Stimulated activated CD8-positive, alpha-beta memory T cell treated with anti-CD3 and anti-CD28 coated beads, Interleukin-4, amount 100 ng/mL, for 4 hours (primary cell): ENCODE measurements around the gene GLB1L3.
"Not testable (repeated sequence)": the region's sequence is repeated elsewhere in the genome, so short reads cannot be mapped to it uniquely, and the experiment has no call there.

Experiments used
- DNase-seq, 2 donors: peaks; one replicate each; pipeline ENCODE4 v3.0.0-alpha.2; 2020; ENCODE audit warnings: low read depth in 2 of 2, low spot score in 1 of 2

Gene GLB1L3

DNA sequence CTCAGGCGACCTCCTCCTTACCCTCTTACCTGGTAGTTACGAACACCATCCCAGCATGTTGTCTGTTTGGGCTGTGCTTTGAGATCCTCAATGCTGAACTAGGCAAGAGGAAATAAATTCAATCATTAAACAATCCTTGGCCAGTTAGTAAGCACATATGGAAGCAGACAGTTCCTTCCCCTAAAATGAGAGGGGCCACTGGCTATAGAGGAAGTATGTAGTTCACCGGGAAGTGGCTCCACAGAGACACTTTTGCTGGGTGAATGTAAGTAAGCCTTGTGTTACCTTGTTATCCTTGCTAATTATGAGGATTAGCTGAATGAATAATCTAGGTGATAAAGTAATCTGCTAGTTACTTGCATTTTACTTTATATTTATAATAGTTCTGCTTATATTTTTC, 25.9 kb upstream of the GLB1L3 start:
- DNase-seq, result no peak

DNA sequence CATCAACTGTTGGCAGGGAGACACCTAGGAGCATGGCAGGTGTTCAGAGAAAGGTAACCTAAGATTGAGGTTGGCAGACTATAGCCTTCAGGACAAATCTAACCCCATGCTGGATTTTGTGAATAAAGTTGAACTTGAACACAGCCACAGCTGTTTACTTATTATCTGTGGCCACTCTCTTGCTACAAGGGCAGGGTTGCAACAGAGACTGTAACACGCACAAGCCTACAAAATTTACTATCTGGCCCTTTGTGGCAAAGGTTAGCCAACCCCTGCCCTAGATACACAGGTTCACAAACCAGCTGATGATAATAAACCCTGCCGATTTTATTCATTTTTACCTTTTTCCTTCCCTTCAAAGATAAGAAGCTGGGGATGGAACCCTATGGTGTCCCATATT, 25.5 kb upstream of the GLB1L3 start:
- no peak for DNase-seq

DNA sequence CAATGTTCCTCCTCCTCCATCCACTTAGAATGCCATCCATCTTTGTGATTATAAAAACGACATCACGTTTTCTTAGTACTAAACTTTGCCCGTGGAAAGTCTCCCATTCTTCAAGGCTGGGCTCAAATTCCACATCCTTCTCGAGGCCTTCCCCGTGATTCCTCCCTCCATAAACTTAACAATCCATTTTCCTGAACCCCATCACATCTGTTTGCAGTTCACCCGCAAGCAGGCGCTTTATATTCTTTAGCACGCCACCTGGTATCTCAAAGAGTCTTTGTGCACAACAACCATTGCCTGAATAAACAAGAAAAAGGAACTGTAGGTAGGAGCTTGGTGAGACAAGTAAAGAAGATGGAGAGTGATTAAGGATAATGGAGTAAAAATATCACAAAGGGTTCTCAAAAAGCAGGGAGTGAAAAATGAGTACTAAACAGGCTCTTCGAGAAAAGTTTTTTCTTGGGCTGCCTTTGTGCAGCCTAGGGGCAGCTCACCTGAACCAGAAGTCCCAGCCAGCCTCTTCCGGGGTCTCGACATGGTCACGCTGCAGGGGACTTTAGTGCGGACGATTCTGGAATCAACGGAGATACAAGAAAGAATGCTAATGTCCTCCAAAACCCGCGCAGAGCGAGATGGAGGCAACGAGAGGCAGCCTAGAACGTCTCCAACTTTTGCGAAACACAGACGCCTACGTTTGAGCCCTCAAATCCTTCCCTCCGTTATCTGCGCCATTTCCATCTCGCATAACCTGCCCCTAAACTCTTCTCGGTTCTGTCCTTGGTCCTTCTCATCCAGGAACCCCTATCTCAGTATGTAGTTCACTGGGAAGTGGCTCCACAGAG, 23.6 kb upstream of the GLB1L3 start:
- no peak for DNase-seq

DNA sequence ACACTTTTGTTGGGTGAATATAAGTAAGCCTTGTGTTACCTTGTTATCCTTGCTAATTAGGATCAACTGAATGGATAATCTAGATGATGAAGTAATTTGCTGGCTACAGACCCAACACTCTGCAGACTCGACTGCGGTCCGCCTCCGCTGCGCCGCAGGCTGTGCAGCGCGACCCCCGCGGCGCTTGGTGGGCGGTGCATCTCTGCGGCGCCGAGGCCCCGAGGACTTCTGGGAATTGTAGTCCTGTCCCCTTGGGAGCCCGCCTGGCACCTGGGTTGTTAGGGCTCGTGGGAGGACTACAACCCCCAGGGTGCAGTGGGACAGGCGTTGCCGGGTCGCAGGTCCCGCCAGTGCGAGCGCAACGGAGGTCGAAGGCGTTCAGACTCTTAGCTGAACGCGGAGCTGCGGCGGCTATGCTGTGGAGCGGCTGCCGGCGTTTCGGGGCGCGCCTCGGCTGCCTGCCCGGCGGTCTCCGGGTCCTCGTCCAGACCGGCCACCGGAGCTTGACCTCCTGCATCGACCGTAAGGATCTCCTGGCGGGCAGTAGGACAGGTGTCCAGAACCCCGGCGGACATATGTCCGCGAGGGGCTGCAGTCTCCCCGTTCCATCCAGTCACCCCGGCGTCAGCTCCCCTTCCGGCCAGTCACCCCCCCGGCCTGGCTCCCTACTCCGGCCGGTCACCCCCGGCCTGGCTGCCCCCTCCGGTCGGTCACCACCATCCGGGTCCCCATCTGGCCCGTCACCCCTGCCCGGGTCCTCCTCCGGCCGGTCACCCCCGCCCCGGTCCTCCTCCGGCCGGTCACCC, 22.8 kb upstream of the GLB1L3 start, which contains the start of the genes ACAD8 and THYN1:
Gene ACAD8 (plus strand): TSS at position 381 of the 806 bp plus-strand sequence. CDS start 33 bp downstream, at position 414.
Gene THYN1 (minus strand): TSS at position 165 of the 806 bp plus-strand sequence. CDS start 470 bp downstream, outside the sequence.
- peak; percentile 82 to 92 for DNase-seq

DNA sequence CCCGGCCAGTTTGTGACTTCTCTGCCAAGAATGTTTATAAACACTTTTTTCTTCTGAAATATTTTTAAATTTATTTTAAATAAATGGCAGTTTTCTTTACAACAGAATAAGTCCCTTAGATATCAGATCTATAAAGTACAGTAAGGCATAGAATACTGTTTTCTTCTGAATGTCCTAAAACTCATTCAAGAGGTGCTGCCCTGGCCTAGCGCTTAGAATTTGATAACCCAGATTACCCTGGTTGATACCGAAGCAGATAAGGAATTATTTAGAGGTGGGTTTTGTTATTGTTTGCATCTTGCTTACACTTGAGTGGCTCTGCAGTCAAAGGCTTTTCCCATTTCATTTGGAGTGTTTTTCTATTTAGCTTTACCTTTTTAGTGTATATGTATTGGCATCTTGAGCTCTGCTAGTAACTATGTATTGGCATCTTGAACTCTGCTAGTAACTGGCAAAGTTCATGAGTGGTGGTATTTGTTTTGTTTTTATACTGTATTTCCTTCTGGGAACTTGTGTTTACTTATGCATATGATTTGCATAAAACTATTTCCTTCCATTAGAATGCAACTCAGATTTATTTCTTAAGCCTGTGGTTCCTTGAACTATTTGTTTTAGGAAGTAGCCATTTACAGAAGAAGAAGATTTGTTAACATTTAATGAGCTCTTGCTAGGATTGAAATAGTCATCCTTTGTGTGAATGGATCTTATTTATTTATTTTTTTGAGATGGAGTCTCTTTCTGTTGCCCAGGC, 21.6 kb upstream of the GLB1L3 start:
- no peak for DNase-seq

DNA sequence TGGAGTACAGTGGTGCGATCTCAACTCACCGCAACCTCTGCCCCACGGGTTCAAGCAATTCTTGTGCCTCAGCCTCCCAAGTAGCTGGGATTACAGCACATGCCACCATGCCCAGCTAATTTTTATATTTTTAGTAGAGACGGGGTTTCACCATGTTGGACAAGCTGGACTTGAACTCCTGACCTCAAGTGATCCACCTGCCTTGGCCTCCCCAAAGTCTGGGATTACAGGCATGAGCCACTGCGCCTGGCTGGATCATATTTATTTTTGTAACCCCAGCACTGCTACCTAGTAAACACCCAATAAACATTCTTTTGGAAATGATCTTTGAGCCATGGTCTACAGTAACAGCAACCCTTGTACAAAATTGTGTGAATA, 21.0 kb upstream of the GLB1L3 start:
- DNase-seq, result not testable (repeated sequence)

DNA sequence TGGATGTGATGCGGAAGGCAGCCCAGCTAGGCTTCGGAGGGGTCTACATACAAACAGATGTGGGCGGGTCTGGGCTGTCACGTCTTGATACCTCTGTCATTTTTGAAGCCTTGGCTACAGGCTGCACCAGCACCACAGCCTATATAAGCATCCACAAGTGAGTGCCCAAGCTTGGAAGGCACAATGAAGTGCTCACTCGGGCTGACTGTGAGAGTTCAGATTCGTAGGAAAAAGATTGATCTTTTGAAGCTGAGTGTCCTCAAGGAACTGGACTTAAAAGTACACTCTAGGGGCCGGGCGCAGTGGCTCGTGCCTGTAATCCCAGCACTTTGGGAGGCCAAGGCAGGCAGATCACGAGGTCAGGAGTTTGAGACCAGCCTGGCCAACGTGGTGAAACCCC, 19.1 kb upstream of the GLB1L3 start:
- DNase-seq, result no peak

DNA sequence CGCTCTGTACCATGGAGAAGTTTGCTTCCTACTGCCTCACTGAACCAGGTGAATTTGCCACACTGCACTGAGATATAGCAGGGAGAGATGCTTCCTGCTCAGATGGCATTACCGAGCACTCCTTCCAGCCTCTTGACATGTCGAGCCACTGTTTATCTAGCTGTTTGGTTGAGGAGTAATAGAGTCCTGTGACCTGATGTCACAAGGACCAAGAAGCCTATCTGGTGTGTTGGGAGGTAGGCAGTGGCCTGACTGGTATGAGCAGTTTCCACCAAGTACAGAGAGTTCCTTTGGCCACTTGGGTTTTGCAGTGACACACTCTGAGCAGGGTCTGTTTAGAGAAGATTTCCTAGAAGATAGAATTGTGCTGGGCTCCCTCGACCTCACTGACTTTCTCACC, 17.6 kb upstream of the GLB1L3 start:
- DNase-seq, result no peak

DNA sequence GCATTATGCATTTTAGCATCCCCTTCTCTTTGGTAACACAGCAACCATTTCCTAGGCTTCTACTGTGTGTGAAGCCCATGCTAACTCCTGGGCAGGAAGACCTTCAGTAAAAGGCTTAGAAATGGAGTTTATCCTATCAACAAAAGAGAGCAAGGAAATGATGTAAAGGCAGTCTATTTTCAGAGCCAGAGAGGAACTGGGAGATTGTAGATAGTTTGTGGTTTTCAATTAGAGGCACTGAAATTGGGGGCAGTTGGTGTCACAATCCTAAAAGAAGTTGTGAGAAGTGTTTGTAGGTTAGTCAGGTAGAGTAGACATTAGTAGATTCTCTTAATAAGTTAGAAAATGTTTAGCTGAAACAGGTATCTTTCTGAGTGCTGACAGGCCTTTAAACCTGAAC, 15.7 kb upstream of the GLB1L3 start:
- DNase-seq, result no peak

DNA sequence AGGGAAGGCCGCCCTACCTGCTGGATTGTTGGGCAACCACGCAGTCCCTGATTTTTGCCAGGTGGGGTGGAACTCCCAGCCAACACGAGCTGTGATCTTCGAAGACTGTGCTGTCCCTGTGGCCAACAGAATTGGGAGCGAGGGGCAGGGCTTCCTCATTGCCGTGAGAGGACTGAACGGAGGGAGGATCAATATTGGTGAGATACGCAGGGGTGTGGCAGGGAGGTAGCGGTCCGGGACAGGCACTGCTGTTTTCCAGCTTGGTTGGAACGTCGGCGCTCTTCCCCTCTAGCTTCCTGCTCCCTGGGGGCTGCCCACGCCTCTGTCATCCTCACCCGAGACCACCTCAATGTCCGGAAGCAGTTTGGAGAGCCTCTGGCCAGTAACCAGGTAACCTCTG, 15.2 kb upstream of the GLB1L3 start:
- DNase-seq, result no peak

DNA sequence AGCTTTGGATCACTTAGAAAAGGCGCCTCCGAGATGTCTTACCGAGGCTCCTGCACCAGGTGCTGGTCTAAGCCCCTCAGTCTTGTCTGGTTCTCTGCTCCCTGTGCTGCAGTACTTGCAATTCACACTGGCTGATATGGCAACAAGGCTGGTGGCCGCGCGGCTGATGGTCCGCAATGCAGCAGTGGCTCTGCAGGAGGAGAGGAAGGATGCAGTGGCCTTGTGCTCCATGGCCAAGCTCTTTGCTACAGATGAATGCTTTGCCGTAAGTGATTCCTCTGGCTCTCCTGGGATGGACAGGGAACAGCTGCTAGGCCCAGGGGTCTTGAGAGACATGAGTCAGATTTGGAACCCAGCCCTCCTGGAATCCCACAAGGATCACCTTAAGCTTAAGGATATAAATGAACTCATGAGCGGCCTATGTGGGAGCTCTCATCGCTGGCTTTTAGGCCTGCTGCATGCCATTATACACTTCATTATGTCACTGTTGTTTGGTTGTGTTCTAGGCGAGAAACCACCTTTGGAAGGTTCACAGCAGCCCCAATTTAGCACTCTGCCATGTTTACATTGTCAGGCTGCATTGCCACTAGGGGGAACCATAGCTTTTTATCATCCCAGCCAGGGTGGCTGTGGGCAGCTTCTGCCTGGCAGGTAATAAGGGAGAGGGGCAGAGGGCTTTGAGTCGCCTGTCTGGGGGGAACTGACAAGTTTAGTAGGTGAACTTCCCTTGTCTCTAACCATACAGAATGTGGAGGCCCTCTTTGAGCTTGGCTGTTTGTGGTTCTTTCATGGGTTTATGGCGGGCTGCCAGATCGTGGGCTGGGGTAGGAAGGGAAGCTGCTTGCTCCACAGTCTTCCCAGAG, 14.3 kb upstream of the GLB1L3 start:
- DNase-seq, result no peak

DNA sequence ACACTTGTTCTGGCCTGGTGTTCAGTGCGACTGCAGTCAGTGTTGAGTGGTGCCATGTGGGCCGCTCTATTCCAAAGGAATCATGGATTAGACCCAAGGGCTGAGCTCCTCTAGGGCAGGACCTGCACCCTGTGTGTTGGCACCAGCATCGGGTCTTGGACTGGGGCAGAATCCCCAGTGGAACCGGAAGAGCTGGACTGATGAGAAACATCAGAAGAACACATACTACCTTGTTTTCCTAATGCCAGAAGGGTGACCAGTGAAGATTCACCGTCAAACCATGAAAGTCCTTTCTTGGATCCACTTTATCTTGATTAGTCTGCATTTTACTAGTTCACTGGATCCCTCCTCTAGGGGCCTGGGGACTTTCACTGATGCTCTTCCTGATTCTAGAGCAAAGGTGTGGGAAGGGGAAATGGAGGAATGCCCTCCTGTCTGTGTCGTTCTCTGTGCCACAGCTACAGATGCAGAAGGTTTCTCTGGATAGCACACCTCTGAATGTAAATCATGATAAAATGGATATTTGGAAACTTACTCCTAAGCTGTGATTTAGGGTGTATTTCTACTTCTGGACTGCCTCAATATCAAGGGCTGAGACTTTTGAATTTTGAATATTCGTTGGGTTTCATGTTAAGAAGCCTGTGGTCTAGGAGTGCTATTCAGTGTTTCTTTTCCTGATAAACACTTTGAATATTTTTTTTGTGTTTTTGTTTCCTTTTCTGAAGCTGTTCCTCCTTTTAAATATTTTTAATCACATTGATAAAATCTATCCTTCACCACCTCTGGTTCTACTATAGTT, 11.0 kb upstream of the GLB1L3 start:
- no peak for DNase-seq

DNA sequence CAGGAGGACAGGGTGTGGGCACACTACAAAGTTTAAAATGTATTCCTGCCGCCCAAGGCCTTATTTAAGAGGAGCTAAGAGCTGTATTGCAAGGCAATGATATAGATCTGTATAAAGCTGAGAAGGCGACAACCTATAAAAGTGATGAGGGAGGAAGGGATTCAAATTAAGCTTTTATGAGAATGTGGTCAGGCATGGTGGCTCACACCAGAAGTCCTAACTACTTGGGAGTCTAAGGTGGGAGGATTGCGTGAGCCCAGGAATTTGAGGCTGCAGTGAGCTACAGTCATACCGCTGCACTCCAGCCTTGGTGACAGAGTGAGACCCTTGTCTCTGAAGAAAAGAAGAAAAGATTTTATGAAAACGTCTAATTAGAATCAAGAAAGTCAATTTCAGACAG, 9.7 kb upstream of the GLB1L3 start:
- DNase-seq, result no peak

DNA sequence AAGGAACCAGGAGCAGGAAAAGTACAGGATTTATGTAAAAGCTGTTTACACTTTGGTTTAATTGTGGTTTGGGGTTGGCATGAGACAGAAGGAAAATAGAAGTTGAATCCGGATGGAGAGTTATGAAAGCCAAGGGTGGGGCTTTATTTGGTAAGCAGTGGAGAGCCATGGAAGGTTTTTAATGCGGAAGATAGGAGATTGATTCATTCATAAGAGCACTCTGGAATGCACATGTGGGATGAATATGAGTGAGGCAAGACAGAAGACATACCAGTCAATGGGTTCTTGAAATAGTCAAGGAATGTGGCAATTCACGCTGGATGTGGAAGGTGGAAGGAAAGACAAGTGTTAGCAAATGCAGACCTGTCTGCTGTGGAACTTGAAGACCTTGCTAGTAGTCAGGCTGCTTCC, 9.3 kb upstream of the GLB1L3 start:
- no peak for DNase-seq

DNA sequence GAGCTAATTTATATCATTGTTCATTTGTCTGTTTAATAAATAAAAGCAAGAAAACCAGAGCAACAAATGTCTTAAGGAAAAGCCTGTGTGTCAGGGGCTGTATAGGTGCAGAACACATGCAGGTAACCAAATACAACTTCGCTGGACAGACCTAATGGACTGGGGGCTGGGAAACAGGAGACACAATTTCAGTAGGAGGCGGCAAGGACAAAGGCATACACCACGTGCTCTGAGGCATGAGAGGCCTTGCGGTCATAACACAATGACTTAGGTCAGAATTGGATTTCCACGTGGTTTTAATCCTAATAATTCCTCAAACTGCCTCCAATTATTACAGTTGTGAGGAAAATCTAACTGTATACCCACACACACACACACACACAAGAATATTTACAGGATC, 8.7 kb upstream of the GLB1L3 start:
- no peak for DNase-seq

DNA sequence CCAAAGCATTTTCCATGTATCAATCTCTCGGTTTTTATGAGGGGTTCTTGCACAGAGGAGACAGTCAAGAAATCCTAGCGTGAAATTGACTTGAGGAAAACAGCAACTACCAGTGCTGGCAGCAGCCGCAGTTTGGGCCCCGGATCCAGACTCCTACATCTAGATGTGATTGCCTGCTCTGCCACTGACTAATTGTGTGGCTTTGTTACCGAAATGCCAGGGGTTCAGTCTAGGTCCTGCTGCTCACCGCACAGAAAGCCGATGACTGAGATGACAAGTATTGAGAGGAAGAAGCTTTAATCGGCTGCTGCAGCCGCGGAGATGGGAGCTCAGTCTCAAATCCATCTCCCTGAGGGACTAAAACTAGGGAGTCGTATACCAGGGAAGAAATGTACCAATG, 8.2 kb upstream of the GLB1L3 start:
- no peak for DNase-seq

DNA sequence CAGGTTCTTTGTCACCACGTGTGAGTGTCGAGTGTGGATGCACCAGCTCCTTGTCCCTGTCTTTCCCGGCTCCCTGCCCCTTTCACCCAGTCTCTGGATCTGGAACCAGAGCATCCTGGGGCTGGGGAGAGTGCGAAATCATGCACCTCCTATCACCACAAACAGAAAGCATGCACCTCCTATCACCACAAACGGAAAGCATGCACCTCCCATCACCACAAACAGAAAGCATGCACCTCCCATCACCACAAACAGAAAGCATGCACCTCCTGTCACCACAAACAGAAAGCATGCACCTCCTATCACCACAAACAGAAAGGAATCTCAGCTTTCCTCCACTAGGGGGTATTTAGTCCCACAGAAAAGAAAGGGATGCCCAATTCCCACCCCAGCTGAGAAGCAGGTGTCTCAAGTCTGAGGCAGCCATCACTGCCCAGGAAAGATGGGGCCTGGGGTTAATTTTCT, 5.9 kb upstream of the GLB1L3 start:
- DNase-seq, result no peak

DNA sequence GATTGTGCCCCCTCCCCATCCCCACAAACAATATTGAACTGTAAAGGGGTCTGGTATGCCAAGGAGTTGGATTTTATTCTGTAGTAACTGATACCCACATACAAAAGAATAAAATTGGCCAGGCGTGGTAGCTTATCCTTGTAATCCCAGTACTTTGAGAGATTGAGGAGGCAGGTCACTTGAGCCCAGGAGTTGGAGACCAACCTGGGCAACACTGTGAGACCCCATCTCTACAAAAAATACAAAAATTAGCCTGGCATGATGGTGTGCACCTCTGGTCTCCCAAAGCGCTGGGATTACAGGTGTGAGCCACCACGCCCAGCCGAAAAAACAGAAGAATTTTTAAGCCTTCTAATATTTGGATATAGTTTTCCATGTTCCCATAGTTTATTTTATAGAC, 4.2 kb upstream of the GLB1L3 start:
- no peak for DNase-seq
